WTC11 (cell line): ENCODE data around the gene AASS.

Experiments used
- ATF2 ChIP-seq: sonication (generic); formaldehyde crosslinking; IDR thresholded peaks from 2 replicates; pipeline ENCODE4 v1.8.1; 2022; ENCODE audit warnings: low read depth, missing genetic modification reagents, borderline replicate concordance
- CTCF ChIP-seq: fragments of 200-600 bp; IDR thresholded peaks from 2 replicates; pipeline ENCODE4 v1.8.0; 2022; ENCODE audit warnings: antibody characterized with exemption
- GRHL2 ChIP-seq: fragments of 250-450 bp; sonication (Bioruptor Pico); IDR thresholded peaks from 2 replicates; pipeline ENCODE4 v1.8.0; 2022; ENCODE audit warnings: mild to moderate bottlenecking, moderate library complexity; ENCODE audit not compliant: insufficient replicate concordance, severe bottlenecking

- no peak for TF ChIP-seq CTCF
- no peak for TF ChIP-seq ATF2
- TF ChIP-seq GRHL2 (CRISPR knock-in tag): no peak
These were observed 6.6 kb downstream of the AASS start for GRCh38 chr7:122137251-122138077.
